Right lobe of liver (tissue), 6 donors: ENCODE data around the gene C1QTNF1. TPM values are rescaled to one million over a fixed set of nuclear protein-coding genes. Genes with fewer than 3 reads are reported as not detected.

ENCODE experiments used
- ATAC-seq, 4 donors: fragments of 200-7000 bp; cut with Tn5 transposase; one replicate each; pipeline ENCODE4 v1.9.1; 2020; ENCODE audit warnings: mild to moderate bottlenecking in 4 of 4, moderate library complexity in 4 of 4
- DNase-seq, 3 donors: peaks; one replicate each; pipeline ENCODE4 v3.0.0-alpha.2; 2020
- H3K27ac ChIP-seq, 3 donors: fragments of 200-600 bp; one replicate each; pipeline ENCODE4 v1.8.0; 2022
- H3K27me3 ChIP-seq, 2 donors: fragments of 200-600 bp; one replicate each; pipeline ENCODE4 v1.8.0; 2022
- H3K36me3 ChIP-seq, 4 donors: fragments of 200-600 bp; sonication (generic) in 1 of 4; one replicate each; pipeline versions ENCODE4 v1.5.1 to v1.8.0; 2017 to 2022; ENCODE audit warnings: control low read depth in 1 of 4
- H3K4me1 ChIP-seq, 4 donors: fragments of 200-600 bp; sonication (generic) in 1 of 4; one replicate each; pipeline versions ENCODE4 v1.5.1 to v1.8.0; 2017 to 2022; ENCODE audit warnings: control low read depth in 1 of 4
- H3K4me3 ChIP-seq, 3 donors: fragments of 200-600 bp; one replicate each; pipeline ENCODE4 v1.8.0; 2022
- H3K9me3 ChIP-seq, 4 donors: fragments of 200-600 bp; sonication (generic) in 1 of 4; one replicate each; pipeline versions ENCODE4 v1.5.1 to v1.8.0; 2017 to 2022; ENCODE audit warnings: control low read depth in 1 of 4
- POLR2A ChIP-seq: fragments of 450-650 bp; IDR thresholded peaks from one replicate; pipeline ENCODE4 v1.6.1; 2017; ENCODE audit warnings: antibody characterized with exemption, mild to moderate bottlenecking
- WGBS: methylation state at CpG from one replicate; pipeline ENCODE4 v1.1.6; 2018; ENCODE audit warnings: low coverage, low lambda C conversion rate; ENCODE audit not compliant: insufficient coverage; ENCODE audit errors: missing lambda C conversion rate; 5-methylcytosine and 5-hydroxymethylcytosine counted together
- intact Hi-C, 2 donors: fragments of 100-400 bp; cut with DNase I; formaldehyde crosslinking; loops; one replicate each; pipeline versions ENCODE4 v1.11.2 to v1.14.1; 2022
- total RNA-seq, 6 experiments: library from RNA; depleted of rRNA in 2 of 6; stranded (reverse); fragments of >200 nt in 2 of 6; fragmentation: NEBNext Ultra II Directional in 3 of 6; extraction: Animal tissue kit (Norgen Biotek cat#: 25700) in 3 of 6; gene quantifications; one replicate each; pipeline versions ENCODE4 v1.1.0 to v1.2.4, GENCODE V29; 2016 to 2023
- TF ChIP-seq, protein P1 (sequence below), 4 donors: fragments of 200-600 bp in 3 of 4; fragments of 450-650 bp in 1 of 4; IDR thresholded peaks; one replicate each; pipeline versions ENCODE4 v1.5.1 to v1.8.0; 2016 to 2022; ENCODE audit warnings: antibody characterized with exemption in 4 of 4, mild to moderate bottlenecking in 2 of 4
- donor health status: DM: no; HTN: yes; CAD: no.
- donor health status: DM: no; HTN: no; CAD: no.
- donor health status: DM: no; HTN: no; CAD: no.
- donor health status: DM: no; HTN: yes; CAD: no.
- donor health status: DM: no; HTN: yes; CAD: no.

The C1QTNF1 gene
- total RNA-seq, 6 experiments from 2014 or later: 9.8 to 40.2 (median 26.2) TPM

DNA sequence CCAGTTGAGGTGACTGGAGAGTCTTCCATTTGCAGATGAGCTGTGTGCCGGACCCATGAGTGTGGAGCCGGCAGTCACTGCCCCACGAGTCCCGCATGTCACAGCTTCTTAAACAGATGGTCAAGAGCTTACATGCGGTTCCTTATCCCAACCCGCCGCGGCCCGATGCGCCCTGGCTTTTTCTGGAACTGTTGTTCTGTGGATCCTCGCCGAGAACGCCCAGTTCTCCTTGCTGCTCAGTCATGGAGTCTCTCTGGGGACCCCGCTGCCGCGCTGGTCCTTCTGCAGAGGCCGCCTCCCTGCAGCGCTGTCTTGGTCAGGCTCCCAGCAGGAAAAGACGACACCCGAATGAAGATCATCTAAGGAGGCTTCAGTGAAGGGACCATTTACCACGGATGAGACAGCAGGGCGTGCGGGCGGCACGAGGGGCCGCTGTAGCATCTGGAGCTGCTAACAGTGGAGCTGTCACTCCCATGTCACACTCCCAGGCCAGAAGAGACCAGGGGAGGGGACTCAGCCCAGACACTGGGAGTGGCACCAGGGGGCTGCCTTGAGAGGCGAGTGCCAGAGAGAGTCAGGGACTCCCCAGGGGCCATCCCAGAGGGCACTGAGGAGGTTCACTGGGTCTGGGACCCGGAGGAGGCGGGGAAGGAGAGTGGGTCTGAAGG, 33.5 kb upstream of the C1QTNF1 start:
- no peak overlapping the region for H3K4me3 ChIP-seq
- peaks cover 0 to 7% (median 0%) of the 10 kb centered on the region in 4 donors for H3K36me3 ChIP-seq

GRCh38 chr17:78991017-78991738, 32.8 kb upstream of the C1QTNF1 start:
- TF ChIP-seq, protein P1, sequence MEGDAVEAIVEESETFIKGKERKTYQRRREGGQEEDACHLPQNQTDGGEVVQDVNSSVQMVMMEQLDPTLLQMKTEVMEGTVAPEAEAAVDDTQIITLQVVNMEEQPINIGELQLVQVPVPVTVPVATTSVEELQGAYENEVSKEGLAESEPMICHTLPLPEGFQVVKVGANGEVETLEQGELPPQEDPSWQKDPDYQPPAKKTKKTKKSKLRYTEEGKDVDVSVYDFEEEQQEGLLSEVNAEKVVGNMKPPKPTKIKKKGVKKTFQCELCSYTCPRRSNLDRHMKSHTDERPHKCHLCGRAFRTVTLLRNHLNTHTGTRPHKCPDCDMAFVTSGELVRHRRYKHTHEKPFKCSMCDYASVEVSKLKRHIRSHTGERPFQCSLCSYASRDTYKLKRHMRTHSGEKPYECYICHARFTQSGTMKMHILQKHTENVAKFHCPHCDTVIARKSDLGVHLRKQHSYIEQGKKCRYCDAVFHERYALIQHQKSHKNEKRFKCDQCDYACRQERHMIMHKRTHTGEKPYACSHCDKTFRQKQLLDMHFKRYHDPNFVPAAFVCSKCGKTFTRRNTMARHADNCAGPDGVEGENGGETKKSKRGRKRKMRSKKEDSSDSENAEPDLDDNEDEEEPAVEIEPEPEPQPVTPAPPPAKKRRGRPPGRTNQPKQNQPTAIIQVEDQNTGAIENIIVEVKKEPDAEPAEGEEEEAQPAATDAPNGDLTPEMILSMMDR (IDR thresholded peaks at IDR 0.05): no peak
- no peak for TF ChIP-seq POLR2A
- intact Hi-C loops: no loop called here
- Histone ChIP-seq H3K27me3 (no peaks in the 10 kb centered on the region), H3K4me1 (no peaks in the 10 kb centered on the region), H3K36me3 (peaks cover 0 to 8% (median 0%) of the 10 kb centered on the region in 4 donors), H3K9me3 (no peaks in the 10 kb centered on the region), H3K4me3 (no peak overlapping the region), H3K27ac (no peak overlapping the region)
- ATAC-seq (no peak), DNase-seq (peak; percentile 18 to 46 (median 42))
- 85% methylated on average over 11 of the region's 33 CpGs for WGBS

More for the DNA sequence above, 33.5 kb upstream of the C1QTNF1 start:
- no peak overlapping the region for H3K27ac ChIP-seq
- no peaks in the 10 kb centered on the region for H3K9me3 ChIP-seq
- WGBS: 99% methylated on average over 8 of the region's 29 CpGs
- H3K27me3 ChIP-seq: no peaks in the 10 kb centered on the region
- ATAC-seq: no peak
- TF ChIP-seq, protein P1 (IDR thresholded peaks at IDR 0.05): no peak
- no peak for TF ChIP-seq POLR2A
- peak in 2 of 3 donors; percentile 18 to 49 for DNase-seq
- intact Hi-C loops: no loop called here
- H3K4me1 ChIP-seq: no peaks in the 10 kb centered on the region

- intact Hi-C loops: no loop called here
- no peaks in the 10 kb centered on the region for H3K4me1 ChIP-seq
- peaks cover 0 to 17% (median 0%) of the 10 kb centered on the region in 4 donors for H3K36me3 ChIP-seq
- H3K27me3 ChIP-seq: no peaks in the 10 kb centered on the region
- H3K27ac ChIP-seq: no peak overlapping the region
- no peaks in the 10 kb centered on the region for H3K9me3 ChIP-seq
- TF ChIP-seq, protein P1 (IDR thresholded peaks at IDR 0.05): no peak
- no peak for TF ChIP-seq POLR2A
- ATAC-seq (no peak), DNase-seq (peak; percentile 15 to 31 (median 30))
- 94% methylated on average over 11 of the region's 22 CpGs for WGBS
- H3K4me3 ChIP-seq: no peak overlapping the region
These were observed 31.9 kb upstream of the C1QTNF1 start for GRCh38 chr17:78991906-78992532.

DNA sequence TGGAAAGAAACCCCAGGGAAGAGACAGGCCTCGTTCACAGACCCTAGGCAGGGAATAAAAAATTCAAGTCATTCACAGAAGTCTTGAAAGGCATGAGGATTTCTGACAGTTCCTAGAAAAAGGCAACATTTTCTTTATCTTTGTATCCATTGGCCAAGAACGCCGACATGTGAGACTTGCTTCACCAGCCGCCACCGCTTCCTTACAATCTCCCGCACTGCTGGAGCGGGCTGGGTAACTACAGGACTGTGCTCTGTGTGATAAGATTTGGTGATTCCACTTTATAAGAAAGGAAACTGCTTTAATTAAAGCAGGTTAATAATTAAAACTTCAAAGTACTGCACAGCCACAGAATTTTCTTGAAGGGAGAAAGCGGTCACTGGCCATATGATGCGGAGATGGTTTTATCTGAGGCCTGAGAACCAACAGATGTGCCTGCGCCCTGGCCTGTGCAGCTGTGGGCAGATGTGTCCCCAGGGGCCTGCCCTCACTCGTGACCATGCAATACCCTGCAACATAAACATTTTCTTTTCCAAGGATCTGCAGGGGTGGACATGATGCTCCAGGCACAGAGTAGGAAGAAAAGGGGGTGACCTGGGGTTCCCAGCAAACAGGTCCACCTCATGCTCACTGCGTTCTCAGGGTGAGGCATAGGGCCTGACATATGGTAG, 31.3 kb upstream of the C1QTNF1 start:
- 82% methylated on average over 10 of the region's 12 CpGs for WGBS
- Histone ChIP-seq H3K27me3 (no peaks in the 10 kb centered on the region), H3K36me3 (peaks cover 0 to 22% (median 2%) of the 10 kb centered on the region in 4 donors), H3K4me1 (no peaks in the 10 kb centered on the region), H3K9me3 (no peaks in the 10 kb centered on the region), H3K4me3 (no peak overlapping the region), H3K27ac (no peak overlapping the region)
- DNase-seq: peak; percentile 13 to 31 (median 18)
- TF ChIP-seq POLR2A: no peak
- TF ChIP-seq, protein P1 (IDR thresholded peaks at IDR 0.05): no peak
- no peak for ATAC-seq
- intact Hi-C loops: no loop called here
